ENCODE data around the gene TMEM255B. TPM values are rescaled to one million over a fixed set of nuclear protein-coding genes. Genes with fewer than 3 reads are reported as not detected.

Gene TMEM255B
- polyA plus RNA-seq, 1 donor (not counting 4 experiments of a cell fraction or from before 2014, with no cell fraction given), result 7.6 TPM

- Histone ChIP-seq H2AFZ (ENCODE audit: control insufficient read depth, low read length) (no peak overlapping the region), H3K27ac (ENCODE audit: control insufficient read depth, insufficient read depth, low read length) (no peak overlapping the region), H3K9me3 (ENCODE audit: control insufficient read depth, low read depth, low read length) (no peaks in the 10 kb centered on the region), H3K4me2 (ENCODE audit: control insufficient read depth, extremely low read depth, insufficient read depth, low read depth, low read length) (no peak overlapping the region), H3K36me3 (ENCODE audit: control insufficient read depth in 2 of 2, extremely low read depth in 1 of 2, insufficient read depth in 2 of 2, low read length in 2 of 2) (peaks cover 30 to 61% of the 10 kb centered on the region in 2 experiments), H4K20me1 (ENCODE audit: control insufficient read depth, extremely low read depth, insufficient read depth, low read length) (peaks cover 19% of the 10 kb centered on the region), H3K79me2 (ENCODE audit: control insufficient read depth, insufficient read depth, low read length) (peaks cover 69% of the 10 kb centered on the region), H3K9me1 (ENCODE audit: control insufficient read depth, extremely low read depth, insufficient read depth, low read length) (no peaks in the 10 kb centered on the region), H3K4me1 (ENCODE audit: control insufficient read depth, extremely low read depth, insufficient read depth, low read length) (peaks cover 63% of the 10 kb centered on the region), H3K9ac (ENCODE audit: control insufficient read depth, extremely low read depth, insufficient read depth, low read length) (no peak overlapping the region), H3K4me3 (ENCODE audit: control insufficient read depth in 2 of 3, extremely low read depth in 1 of 3, insufficient read depth in 2 of 3, low read depth in 1 of 3, low read length in 3 of 3) (no peak overlapping the region), H3K27me3 (ENCODE audit: control insufficient read depth, extremely low read depth, insufficient read depth, low read length) (no peaks in the 10 kb centered on the region)
- no peak for TF ChIP-seq EZH2 (IDR thresholded peaks at IDR 0.05; ENCODE audit: low read length)
- TF ChIP-seq CTCF (optimal IDR thresholded peaks at IDR 0.05 in 1 of 3, IDR thresholded peaks at IDR 0.05 in 1 of 3, conservative IDR thresholded peaks at IDR 0.05 in 1 of 3; ENCODE audit: extremely low read depth in 1 of 3, insufficient read depth in 2 of 3, low read length in 3 of 3), result no peak
- FAIRE-seq (no peak), DNase-seq (ENCODE audit: low read depth, low spot score) (no peak)
- dilution Hi-C loops (cut with MboI; ENCODE audit: extremely low pct_ligation_motif_present, low sequenced_read_pairs), result no loop called here
Measured at GRCh38 chr13:113842336-113843062, 83.5 kb downstream of the TMEM255B start.

- TF ChIP-seq EZH2 (IDR thresholded peaks at IDR 0.05; ENCODE audit: low read length) (no peak), CTCF (optimal IDR thresholded peaks at IDR 0.05 in 1 of 3, IDR thresholded peaks at IDR 0.05 in 1 of 3, conservative IDR thresholded peaks at IDR 0.05 in 1 of 3; ENCODE audit: extremely low read depth in 1 of 3, insufficient read depth in 2 of 3, low read length in 3 of 3) (no peak)
- H3K79me2 ChIP-seq (ENCODE audit: control insufficient read depth, insufficient read depth, low read length), result peaks cover 76% of the 10 kb centered on the region
- H2AFZ ChIP-seq (ENCODE audit: control insufficient read depth, low read length), result no peak overlapping the region
- no peak overlapping the region for H3K9ac ChIP-seq (ENCODE audit: control insufficient read depth, extremely low read depth, insufficient read depth, low read length)
- H3K4me2 ChIP-seq (ENCODE audit: control insufficient read depth, extremely low read depth, insufficient read depth, low read depth, low read length), result no peak overlapping the region
- peaks cover 62% of the 10 kb centered on the region for H3K4me1 ChIP-seq (ENCODE audit: control insufficient read depth, extremely low read depth, insufficient read depth, low read length)
- dilution Hi-C loops (cut with MboI; ENCODE audit: extremely low pct_ligation_motif_present, low sequenced_read_pairs), result no loop called here
- no peaks in the 10 kb centered on the region for H3K9me3 ChIP-seq (ENCODE audit: control insufficient read depth, low read depth, low read length)
- H3K36me3 ChIP-seq (ENCODE audit: control insufficient read depth in 2 of 2, extremely low read depth in 1 of 2, insufficient read depth in 2 of 2, low read length in 2 of 2), result peaks cover 36 to 67% of the 10 kb centered on the region in 2 experiments
- peaks cover 2% of the 10 kb centered on the region for H3K9me1 ChIP-seq (ENCODE audit: control insufficient read depth, extremely low read depth, insufficient read depth, low read length)
- H4K20me1 ChIP-seq (ENCODE audit: control insufficient read depth, extremely low read depth, insufficient read depth, low read length), result peaks cover 26% of the 10 kb centered on the region
- FAIRE-seq (no peak), DNase-seq (ENCODE audit: low read depth, low spot score) (no peak)
- H3K27me3 ChIP-seq (ENCODE audit: control insufficient read depth, extremely low read depth, insufficient read depth, low read length), result no peaks in the 10 kb centered on the region
- no peak overlapping the region for H3K27ac ChIP-seq (ENCODE audit: control insufficient read depth, insufficient read depth, low read length)
- H3K4me3 ChIP-seq (ENCODE audit: control insufficient read depth in 2 of 3, extremely low read depth in 1 of 3, insufficient read depth in 2 of 3, low read depth in 1 of 3, low read length in 3 of 3), result no peak overlapping the region
Measured at GRCh38 chr13:113843063-113843654, 84.1 kb downstream of the TMEM255B start.
